Stimulated activated CD8-positive, alpha-beta memory T cell treated with anti-CD3 and anti-CD28 coated beads, Interleukin-7, amount 100 ng/mL, for 4 hours (primary cell): ENCODE measurements around the gene SAMD8.
"Not testable (repeated sequence)": the region's sequence is repeated elsewhere in the genome, so short reads cannot be mapped to it uniquely, and the experiment has no call there.

Experiments used
- DNase-seq, 2 donors: peaks; one replicate each; pipeline ENCODE4 v3.0.0-alpha.2; 2020; ENCODE audit warnings: low read depth in 2 of 2

The SAMD8 gene

DNA sequence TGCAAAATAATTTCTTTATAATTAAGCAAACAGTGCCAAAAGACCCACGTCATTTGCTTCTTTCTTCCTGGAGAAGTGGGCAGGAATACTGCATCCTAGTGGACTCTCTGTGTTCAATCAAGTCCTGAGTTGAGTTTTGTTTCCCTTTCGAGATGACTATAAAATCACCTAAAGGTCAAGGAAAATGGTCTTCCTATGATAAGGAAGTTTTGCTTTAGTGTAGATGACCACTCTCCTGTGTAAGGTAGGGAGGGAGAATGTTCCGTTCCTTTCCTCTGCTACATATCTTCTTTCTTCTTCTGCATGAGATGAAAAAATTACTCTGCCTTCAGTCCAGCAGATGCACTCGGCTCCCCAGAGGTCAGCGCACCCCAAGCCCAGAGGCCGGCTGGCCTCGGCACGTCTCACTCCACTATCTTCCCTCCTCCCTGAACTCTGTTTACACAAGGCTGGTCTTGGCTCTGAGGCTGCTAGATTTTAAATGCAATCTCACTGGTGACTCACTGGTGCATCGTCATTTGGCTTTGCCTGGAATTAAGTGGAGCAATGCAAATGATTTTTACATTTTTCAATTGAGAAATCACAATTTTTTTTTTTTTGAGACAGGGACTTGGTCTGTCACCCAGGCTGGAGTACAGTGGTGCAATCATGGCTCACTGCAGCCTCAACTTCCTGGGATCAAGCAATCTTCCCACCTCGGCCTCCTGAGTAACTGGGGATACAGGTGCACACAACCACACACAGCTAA lies 80.5 kb downstream of the SAMD8 start:
- no peak for DNase-seq

- not testable (repeated sequence) for DNase-seq
These were observed 83.2 kb downstream of the SAMD8 start for GRCh38 chr10:75194625-75195024.

DNA sequence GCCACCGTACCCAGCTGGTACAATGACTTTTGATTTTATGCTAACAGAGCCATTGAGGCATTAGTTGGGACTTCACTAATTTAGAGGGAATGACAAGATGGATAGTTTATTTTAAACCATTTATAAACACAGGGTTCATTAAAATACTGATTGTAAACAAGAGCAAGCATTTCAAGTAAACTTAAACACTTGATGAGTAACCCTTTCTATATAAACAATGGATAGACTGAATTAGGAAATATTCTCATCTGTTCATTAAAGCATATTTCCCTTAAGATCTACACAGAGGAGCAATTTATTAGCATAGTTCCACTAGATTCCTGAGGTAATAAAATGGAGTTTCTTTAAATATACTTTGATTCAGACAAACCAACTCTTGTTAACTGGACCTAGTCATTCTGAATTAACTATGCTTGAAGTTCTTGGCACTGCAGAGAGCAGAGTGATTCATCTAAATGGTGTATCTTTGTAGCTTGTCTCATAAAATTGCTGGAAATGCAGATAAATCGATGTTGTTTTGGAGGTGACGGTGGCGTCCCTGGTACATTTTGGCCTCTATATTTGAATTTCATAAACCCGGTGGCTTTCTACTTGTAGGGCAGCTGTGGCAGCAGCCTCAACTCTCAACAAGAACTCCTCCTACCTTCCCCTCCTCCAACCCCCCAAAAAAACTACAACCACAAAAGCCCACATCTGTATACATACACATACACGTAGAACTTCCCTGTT lies 83.7 kb downstream of the SAMD8 start:
- no peak for DNase-seq

DNA sequence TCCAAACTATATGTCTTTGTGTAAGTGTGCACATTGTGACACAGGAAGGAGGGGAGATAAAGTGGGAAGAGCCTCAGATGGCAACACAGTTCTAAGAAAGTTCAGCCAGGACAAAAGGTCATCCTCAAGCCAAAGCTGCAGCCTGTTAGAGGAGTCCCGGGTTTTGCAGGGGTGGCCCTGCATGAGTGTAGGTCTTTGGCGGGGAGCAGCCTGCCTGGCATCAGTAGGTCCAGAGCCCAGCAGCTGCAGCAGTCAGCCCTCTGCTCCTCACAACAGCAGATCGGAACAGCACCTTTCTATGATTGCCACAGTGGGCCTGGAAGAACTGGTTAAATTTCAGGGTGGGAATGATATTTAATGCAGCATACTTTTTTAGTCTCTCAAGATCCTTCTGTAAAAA lies 85.6 kb downstream of the SAMD8 start:
- DNase-seq, result no peak

DNA sequence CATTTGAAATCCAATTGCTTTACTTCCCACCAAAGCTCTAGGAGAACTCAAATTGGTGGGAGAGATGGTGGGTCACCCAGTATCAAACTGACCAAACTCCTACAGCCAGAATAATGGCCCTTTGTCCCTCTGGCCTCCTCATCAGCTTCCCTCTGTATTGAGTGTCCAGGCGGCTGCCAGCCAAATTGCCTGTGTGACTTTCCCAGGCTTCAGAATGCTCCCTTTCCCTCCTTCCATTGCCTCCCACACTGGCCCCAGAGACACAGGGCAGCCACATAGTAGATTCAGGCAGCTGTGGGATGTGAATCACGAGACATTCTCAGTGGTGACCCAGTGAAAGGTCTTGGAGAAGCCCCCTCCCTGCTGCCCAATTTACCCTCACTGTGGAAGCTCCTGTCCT lies 86.5 kb downstream of the SAMD8 start:
- DNase-seq, result no peak

GRCh38 chr10:75199949-75200348 lies 88.5 kb downstream of the SAMD8 start:
- DNase-seq, result not testable (repeated sequence)

DNA sequence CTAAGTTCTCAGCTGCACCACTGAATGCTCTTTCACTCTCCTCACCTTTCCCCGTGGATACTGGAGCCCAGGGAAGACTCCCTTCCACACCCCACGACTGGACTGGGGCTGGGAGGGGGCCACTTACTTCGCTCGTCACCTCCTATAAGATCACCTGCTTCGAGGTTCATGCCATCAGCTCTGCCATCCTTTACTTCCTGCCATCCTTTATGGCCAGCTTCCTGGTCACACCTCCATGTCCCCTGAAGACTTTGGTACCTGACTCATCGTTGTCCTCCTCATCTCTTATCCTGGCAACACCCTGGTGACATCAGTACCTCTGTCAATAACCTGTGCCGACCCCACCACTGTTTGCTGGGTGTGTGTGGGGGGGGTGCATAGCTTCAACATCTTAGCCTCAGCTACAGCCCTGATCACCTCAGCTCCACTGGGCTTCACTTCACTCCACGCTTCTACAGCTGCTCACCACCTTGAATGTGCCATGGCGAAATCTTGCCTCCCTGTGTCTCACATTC lies 90.4 kb downstream of the SAMD8 start:
- no peak for DNase-seq

DNA sequence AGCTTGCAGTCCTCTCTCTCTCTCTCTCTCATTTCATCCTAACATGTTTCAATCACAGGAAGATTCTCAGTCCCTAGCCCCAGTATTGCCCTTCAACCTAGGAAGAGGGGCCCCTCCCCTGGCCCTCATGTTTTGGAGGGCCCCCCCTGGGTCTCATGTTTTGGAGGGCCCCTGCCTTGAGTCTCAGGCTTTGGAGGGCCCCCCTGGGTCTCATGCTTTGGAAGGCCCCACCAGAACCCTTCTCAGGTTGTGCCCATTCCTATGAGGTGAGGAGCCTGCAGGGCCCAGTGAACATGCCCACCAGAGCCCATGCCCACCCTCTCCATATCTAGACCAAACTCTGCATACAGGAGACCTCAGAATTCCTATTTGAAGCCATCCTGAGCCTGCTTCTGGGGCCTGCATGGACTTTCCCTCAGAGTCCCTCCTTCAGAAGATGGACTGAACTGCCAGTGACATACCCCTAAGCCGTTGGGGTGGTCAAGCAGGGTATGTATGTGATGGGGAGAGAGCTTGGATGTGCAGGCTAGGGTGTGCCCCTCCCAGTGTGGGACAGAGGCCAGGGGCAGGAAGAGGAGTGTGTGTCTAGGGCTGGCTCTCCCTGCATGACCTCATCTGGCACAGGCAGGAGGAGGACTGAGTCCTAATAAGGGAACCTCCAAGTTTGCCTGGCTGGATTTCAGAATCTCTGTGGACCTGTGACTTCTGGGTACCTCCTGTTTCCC lies 91.0 kb downstream of the SAMD8 start:
- DNase-seq, result no peak

DNA sequence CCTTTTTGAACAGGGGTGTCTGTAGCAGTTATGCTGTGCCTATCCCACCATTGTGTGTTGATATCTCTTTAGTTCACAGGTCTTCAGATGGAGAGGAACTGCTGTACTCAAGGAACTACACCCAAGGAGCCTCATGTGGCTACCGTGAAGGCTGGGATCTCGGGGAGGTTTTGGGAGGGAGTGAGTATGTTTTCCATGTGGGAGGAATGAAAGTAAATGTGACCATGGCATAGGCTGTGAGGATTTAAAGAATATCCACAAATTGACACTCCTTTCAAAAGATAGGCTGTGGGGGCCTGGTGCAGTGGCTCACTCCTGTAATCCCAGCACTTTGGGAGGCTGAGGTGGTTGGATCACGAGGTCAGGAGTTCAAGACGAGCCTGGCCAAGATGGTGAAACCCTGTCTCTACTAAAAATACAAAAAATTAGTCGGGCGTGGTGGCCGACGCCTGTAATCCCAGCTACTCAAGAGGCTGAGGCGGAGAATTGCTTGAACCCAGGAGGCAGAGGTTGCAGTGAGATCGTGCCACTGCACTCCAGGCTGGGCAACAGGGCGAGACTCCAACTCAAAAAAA lies 91.7 kb downstream of the SAMD8 start:
- not testable (repeated sequence) for DNase-seq

DNA sequence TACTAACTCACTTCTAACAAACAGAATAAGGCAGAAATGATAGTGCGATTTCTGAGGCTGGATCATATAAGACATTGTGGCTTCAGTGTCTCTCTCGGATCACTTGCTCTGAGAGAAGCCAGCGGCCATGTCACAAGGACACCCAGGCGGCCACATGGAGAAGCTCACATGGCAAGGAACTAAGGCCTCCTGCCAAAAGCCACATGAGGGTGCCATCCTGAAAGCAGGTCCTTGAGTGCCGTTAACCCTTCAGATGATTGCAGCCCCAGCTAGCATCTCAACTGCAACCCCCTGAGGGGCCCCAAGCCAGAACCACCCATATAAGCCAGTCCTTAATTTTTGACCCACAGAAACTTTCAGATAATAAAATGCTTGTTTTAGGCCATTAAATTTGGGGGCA lies 92.3 kb downstream of the SAMD8 start:
- DNase-seq, result no peak

DNA sequence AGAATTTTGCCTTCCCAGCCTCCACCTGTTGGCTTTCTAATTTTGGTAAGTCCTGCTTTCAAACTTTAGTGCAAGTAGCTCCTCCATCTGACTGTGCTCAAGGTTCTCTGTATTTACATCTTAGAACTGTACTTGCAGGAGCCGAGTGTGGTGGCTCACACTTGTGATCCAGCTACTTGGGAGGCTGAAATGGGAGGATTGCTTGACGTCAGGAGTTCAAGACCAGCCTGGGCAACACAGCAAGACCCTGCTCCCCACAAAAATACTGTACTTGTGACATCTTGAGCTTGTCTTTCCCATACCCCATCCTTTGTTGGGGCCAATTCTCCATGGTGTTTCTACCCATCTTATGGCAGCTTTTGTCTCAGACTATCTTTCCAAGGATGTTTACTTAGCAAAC lies 94.5 kb downstream of the SAMD8 start:
- DNase-seq, result no peak

GRCh38 chr10:75206638-75207037 lies 95.2 kb downstream of the SAMD8 start:
- not testable (repeated sequence) for DNase-seq

DNA sequence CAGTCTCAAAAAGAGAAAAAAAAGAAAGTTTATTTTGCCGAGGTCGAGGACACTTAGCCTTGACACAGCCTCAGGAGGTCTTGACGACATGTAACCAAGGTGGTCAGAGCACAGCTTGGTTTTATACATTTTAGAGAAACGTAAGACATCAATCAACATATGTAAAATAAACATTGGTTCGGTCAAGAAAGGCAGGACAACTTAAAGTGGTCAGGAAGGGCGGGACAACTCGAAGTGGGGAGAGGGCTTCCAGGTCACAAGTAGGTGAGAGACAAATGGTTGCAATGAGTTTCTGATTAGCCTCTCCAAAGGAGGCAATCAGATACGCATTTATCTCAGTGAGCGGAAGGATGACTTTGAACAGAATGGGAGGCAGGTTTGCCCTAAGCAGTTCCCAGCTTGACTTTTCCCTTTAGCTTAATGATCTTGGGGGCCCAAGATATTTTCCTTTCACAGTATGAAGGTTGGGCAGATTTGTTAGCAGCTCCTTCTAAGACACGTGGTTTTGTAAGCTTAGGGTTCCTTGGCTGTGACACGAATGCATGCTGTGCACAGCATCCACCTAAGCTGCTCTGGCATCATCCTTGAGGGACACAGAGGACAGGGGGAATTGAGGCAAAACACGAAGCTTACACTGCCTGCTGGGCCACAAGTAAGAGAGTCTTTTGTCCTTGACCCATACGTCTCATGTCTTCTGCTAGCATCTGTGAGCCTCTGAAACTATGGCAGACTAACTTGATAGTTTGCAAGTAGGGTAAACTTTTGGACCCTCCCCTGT lies 95.8 kb downstream of the SAMD8 start:
- DNase-seq, result no peak

DNA sequence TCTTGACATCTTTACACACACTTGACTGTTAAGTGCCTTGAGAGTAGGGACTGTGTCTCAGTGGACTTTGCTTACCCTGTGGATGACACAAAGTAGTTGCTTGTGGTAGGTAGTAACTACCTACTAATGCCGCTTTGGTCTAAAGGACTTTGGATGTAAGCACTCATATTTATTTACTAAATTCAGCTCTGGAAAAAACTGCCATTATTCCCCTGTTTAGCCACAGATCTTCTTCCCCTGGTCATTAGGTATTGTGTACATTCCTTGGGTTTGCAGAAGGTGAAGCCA lies 96.3 kb downstream of the SAMD8 start:
- no peak for DNase-seq

GRCh38 chr10:75208181-75208580 lies 96.7 kb downstream of the SAMD8 start:
- DNase-seq, result no peak

DNA sequence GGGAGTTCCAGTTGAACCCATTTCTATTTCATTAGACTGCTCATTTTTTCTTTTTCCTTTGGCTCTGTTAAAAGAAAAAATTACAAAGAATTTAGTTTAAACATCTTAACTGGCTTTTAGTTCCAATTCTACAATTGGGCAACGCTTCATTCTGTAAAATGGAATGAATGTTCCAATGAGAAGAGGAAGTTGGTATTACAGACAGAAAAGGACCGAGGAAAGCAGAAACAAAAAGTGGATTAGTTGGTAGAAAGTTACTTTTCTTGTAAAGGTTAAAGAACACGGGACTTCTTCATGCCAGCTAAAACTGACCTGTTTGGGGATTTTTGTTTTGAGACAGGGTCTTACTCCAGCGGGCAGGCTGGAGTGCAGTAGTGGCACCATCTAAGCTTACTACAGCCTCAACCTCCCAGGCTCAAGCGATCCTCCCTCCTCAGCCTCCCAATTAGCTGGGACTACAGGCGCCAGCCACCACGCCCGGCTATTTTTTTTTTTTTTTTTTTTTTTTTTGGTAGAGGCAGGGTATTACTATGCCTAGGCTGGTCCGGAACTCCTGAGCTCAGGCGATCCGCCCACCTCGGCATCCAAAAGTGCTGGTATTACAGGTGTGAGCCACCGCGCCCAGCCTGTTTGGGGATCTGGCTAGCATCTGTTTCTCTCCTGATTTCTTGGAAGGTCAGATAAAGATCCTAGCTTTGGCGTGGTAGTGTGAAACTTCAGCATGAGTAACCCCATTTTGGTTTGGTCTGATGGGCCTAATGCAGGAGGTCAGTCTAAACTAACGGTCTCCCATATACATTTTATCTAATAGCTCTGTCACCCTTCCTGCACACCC lies 97.8 kb downstream of the SAMD8 start:
- no peak for DNase-seq

- peak; percentile 69 to 74 for DNase-seq
These were observed 98.4 kb downstream of the SAMD8 start for GRCh38 chr10:75209921-75210281.

- DNase-seq, result peak; percentile 88 to 91
These were observed 99.0 kb downstream of the SAMD8 start, which contains the start of gene VDAC2 for GRCh38 chr10:75210282-75211006. Gene VDAC2, plus strand, starts transcription at chr10:75210796. Its CDS starts 363 bp downstream, at chr10:75211159.

DNA sequence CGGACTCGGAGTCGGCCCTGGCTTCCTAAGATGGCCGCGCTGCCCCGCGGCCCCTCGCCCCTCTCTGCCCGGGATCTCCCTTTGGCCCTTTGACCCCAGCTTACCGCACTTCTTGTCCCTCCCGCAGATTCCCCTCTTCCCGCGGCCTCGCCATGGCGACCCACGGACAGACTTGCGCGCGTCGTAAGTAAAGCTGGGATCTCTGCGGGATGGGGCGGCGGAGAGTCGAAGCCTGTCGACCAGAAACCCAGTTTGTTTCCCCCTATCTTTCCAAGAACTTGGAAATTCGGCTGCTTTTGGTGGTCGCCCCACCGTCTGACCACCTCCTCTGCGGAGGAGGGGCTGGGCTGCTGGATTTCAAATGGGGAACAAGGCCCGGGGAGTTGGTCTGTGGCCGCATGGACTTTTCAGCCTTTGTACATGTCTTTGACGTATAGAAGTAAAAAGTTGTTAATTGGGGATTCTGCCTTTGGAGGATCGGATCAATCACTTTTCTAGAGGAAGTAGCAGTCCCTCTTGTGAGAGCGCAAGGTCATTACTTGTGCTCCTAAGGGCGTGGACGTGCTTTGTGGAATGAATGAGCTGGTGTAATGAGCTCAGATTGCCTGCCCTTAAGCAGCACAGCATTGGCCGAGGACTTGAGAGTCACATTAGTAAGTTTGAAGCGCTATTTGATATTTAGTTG lies 99.7 kb downstream of the SAMD8 start:
- DNase-seq, result no peak
